Measurements from ENCODE around the gene IRF1. TPM values are rescaled to one million over a fixed set of nuclear protein-coding genes. Genes with fewer than 3 reads are reported as not detected.

IRF1 gene, protein sequence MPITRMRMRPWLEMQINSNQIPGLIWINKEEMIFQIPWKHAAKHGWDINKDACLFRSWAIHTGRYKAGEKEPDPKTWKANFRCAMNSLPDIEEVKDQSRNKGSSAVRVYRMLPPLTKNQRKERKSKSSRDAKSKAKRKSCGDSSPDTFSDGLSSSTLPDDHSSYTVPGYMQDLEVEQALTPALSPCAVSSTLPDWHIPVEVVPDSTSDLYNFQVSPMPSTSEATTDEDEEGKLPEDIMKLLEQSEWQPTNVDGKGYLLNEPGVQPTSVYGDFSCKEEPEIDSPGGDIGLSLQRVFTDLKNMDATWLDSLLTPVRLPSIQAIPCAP
- total RNA-seq (2021) (5.7 and 6.9 TPM in 2 replicates), Bru-seq, nascent RNA (percentile 51 among the genes with signal in this experiment), BruChase-seq, experiment 1, labeled RNA remaining after a 2-hour chase (percentile 48 among the genes with signal in this experiment), BruChase-seq, experiment 2, labeled RNA remaining after a 6-hour chase (percentile 42 among the genes with signal in this experiment)
- long read RNA-seq, partial matches to known transcripts: 0 of 6 reads
- long read RNA-seq, other reads (novel, unspliced or antisense): 2 of 6 reads

DNA sequence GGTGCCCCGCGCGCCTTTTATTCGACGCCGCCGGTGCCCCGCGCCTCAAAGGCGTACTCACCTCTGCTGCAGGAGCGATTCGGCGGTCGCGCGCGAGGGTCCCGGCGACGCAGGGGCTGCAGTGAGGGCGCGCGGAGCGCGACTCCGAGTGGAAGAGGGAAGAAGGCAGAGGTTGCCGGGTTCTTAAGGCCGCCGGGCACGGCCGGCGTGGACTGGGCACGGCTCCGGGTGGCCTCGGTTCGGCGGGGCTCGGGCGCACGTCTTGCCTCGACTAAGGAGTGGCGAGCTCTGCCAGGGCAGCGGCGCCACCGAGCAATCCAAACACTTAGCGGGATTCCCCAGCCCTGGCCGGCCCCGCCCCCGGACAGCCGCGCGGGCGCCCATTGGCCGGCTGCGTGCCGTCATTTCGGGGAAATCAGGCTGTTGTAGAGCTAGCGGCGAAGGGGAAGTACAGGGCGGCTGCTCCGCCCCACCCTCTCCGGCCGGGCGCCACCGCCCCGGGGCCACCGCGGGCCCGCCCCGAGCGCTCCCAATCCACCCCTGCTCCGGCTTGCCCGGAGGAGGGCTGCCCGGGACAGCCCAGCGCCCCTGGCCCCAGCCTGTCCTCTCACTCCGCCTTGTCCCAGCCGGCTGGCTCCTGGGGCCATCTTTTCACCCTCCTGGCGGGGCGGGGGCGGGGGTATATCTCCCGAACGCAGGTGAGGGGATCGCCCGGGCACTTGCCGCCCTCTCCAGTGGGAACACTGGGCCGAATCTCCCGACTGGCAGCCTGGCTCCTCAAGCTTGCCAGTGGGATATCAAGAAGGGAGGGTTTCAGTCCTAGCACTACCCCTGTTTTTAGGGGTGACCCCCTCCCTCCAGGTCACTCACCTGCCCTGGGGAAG is at the start of gene IRF1:
IRF1 (minus strand) TSS at position 290 of the 884 bp plus-strand sequence. CDS start 1,295 bp downstream, outside the sequence.
- Histone ChIP-seq H3K27ac (ENCODE audit: low read depth, low read length, poor library complexity, severe bottlenecking) (peak within 1 kb of the TSS; percentile 86), H3K4me3 (ENCODE audit: low read depth, low read length, poor library complexity, severe bottlenecking) (peak within 1 kb of the TSS; percentile 64), H3K36me3 (ENCODE audit: insufficient read depth, low read length, poor library complexity, severe bottlenecking) (no peaks in the 10 kb centered on the region), H3K4me1 (ENCODE audit: insufficient read depth, low read length, poor library complexity, severe bottlenecking) (peaks cover 13% of the 10 kb centered on the region), H3K27me3 (replicated peaks; ENCODE audit: insufficient read depth, low read depth, low read length, poor library complexity) (no peaks in the 10 kb centered on the region), H3K9me3 (ENCODE audit: low read depth, low read length, poor library complexity, severe bottlenecking) (no peaks in the 10 kb centered on the region)
- ChIA-PET CTCF (interaction anchor here (0.6 to 1.5 kb wide), 4 partner anchors 10 to 104 kb away, joined by 3 to 6 read pairs (median 3); no protein-coding TSS in a partner anchor), POLR2A (ENCODE audit: low non-redundant PET) (interaction anchor here (0.6 kb wide), 2 partner anchors 26 to 239 kb away, joined by 3 to 6 read pairs; no protein-coding TSS in a partner anchor)
- no TSS peak for BruUV-seq (replicated peaks)
- DNase-seq (ENCODE audit: low spot score): peak; percentile 95
- intact Hi-C loops (cut with micrococcal nuclease; ENCODE audit: unreplicated experiment): loop anchor here (2.0 to 10.0 kb wide), 2 partner anchors 70 to 306 kb away; no protein-coding TSS in a partner anchor
- TF ChIP-seq EZH2 (IDR thresholded peaks at IDR 0.05; ENCODE audit: borderline replicate concordance, low read depth, low read length, poor library complexity, severe bottlenecking) (no peak), CTCF (conservative IDR thresholded peaks at IDR 0.05; ENCODE audit: low read depth, low read length) (no peak; the same call in 1 of the 2 replicates)

- POLR2A ChIA-PET (ENCODE audit: low non-redundant PET): interaction anchor here (0.7 kb wide), 1 partner anchor 16 kb away, joined by 3 read pairs; the partner anchor contains the start of gene RAD50
- CTCF ChIA-PET: no interaction called here
Observed at GRCh38 chr5:132540149-132540548, 49.6 kb upstream of the IRF1 start.

More at GRCh38 chr5:132540149-132540548, 49.6 kb upstream of the IRF1 start:
- H3K27me3 ChIP-seq (replicated peaks; ENCODE audit: insufficient read depth, low read depth, low read length, poor library complexity): peaks cover 11% of the 10 kb centered on the region
- no peaks in the 10 kb centered on the region for H3K4me1 ChIP-seq (ENCODE audit: insufficient read depth, low read length, poor library complexity, severe bottlenecking)
- H3K36me3 ChIP-seq (ENCODE audit: insufficient read depth, low read length, poor library complexity, severe bottlenecking): no peaks in the 10 kb centered on the region
- intact Hi-C loops (cut with micrococcal nuclease; ENCODE audit: unreplicated experiment): no loop called here
- no peak for TF ChIP-seq CTCF (conservative IDR thresholded peaks at IDR 0.05; ENCODE audit: low read depth, low read length)
- TF ChIP-seq EZH2 (IDR thresholded peaks at IDR 0.05; ENCODE audit: borderline replicate concordance, low read depth, low read length, poor library complexity, severe bottlenecking): no peak
- H3K9me3 ChIP-seq (ENCODE audit: low read depth, low read length, poor library complexity, severe bottlenecking): no peaks in the 10 kb centered on the region
- DNase-seq (ENCODE audit: low spot score): no peak
- H3K4me3 ChIP-seq (ENCODE audit: low read depth, low read length, poor library complexity, severe bottlenecking): no peak overlapping the region
- H3K27ac ChIP-seq (ENCODE audit: low read depth, low read length, poor library complexity, severe bottlenecking): no peak overlapping the region
- BruUV-seq (replicated peaks): no TSS peak

Data from A673 (cell line).